SK-N-SH (cell line): ENCODE data around the gene CEP112. TPM values are rescaled to one million over a fixed set of nuclear protein-coding genes. Genes with fewer than 3 reads are reported as not detected.

ENCODE experiments used
- CTCF ChIA-PET: fragments of 300-600, 350-600 bp; formaldehyde crosslinking; extraction: SDS; loops from one replicate; lab custom pipeline; 2021; lab: Yijun Ruan, JAX
- POLR2A ChIA-PET: fragments of 350-600 bp; sonication (Branson Sonifier 250); formaldehyde crosslinking; extraction: SDS; loops from one replicate; lab custom pipeline; 2020; ENCODE audit warnings: antibody characterized with exemption, inconsistent platforms; lab: Yijun Ruan, JAX
- DNase-seq: peaks from one replicate; pipeline ENCODE4 v3.0.0; 2012
- H2AFZ ChIP-seq: fragments of 200-600 bp; sonication (generic); 2 replicates; pipeline ENCODE4 v1.8.1; 2016; ENCODE audit warnings: antibody characterized with exemption, mild to moderate bottlenecking, low read depth
- H3F3A ChIP-seq: fragments of 200-600 bp; sonication (generic); replicated peaks from 2 replicates; pipeline ENCODE3; 2016; ENCODE audit warnings: antibody characterized with exemption, mild to moderate bottlenecking; ENCODE audit not compliant: insufficient read depth
- H3K27ac ChIP-seq, 2 experiments: fragments of 200-500 bp in 1 of 2; fragments of 200-600 bp in 1 of 2; sonication (Bioruptor generic) in 1 of 2; sonication (generic), shearing (Covaris generic) in 1 of 2; 2 replicates each; pipeline versions ENCODE4 v1.5.1 to v1.6.1; 2014 to 2016; ENCODE audit warnings: low read depth in 2 of 2, inconsistent platforms in 1 of 2, low read length in 1 of 2, mild to moderate bottlenecking in 1 of 2, mixed read lengths in 1 of 2
- H3K27me3 ChIP-seq: fragments of 200-600 bp; sonication (generic), shearing (Covaris generic); 2 replicates; pipeline ENCODE4 v1.6.1; 2016; ENCODE audit warnings: mixed run types; ENCODE audit not compliant: insufficient read depth
- H3K36me3 ChIP-seq, 2 experiments: fragments of 200-500 bp in 1 of 2; fragments of 200-600 bp in 1 of 2; sonication (Bioruptor generic) in 1 of 2; sonication (generic) in 1 of 2; replicated peaks in 1 of 2; 2 replicates each; pipeline versions ENCODE3 to v1.5.1; 2014 to 2016; ENCODE audit warnings: low read length in 1 of 2, mild to moderate bottlenecking in 1 of 2; ENCODE audit not compliant: insufficient read depth in 2 of 2, control insufficient read depth in 1 of 2
- H3K4me1 ChIP-seq, 2 experiments: fragments of 200-500 bp in 1 of 2; fragments of 200-600 bp in 1 of 2; sonication (Bioruptor generic) in 1 of 2; sonication (generic), shearing (Covaris generic) in 1 of 2; 2 replicates each; pipeline versions ENCODE4 v1.5.1 to v1.6.1; 2014 to 2016; ENCODE audit warnings: low read depth in 1 of 2, low read length in 1 of 2, mixed run types in 1 of 2; ENCODE audit not compliant: insufficient read depth in 2 of 2, control insufficient read depth in 1 of 2
- H3K4me2 ChIP-seq: fragments of 200-600 bp; sonication (generic), shearing (Covaris generic); 2 replicates; pipeline ENCODE4 v1.6.1; 2017; ENCODE audit warnings: mixed run types
- H3K4me3 ChIP-seq, 2 experiments: fragments of 200-500 bp in 1 of 2; fragments of 200-600 bp in 1 of 2; sonication (Bioruptor generic) in 1 of 2; sonication (generic), shearing (Covaris generic) in 1 of 2; 2 replicates each; pipeline versions ENCODE4 v1.5.1 to v1.8.1; 2014 to 2016; ENCODE audit warnings: low read depth in 2 of 2, inconsistent platforms in 1 of 2, low read length in 1 of 2, mild to moderate bottlenecking in 1 of 2, mixed read lengths in 1 of 2, moderate library complexity in 1 of 2
- H3K79me2 ChIP-seq: fragments of 200-600 bp; sonication (generic); 2 replicates; pipeline ENCODE4 v1.8.1; 2017; ENCODE audit warnings: mild to moderate bottlenecking; ENCODE audit not compliant: insufficient read depth
- H3K9ac ChIP-seq: fragments of 200-600 bp; sonication (generic); 2 replicates; pipeline ENCODE4 v1.6.1; 2017; ENCODE audit warnings: mixed run types
- H3K9me2 ChIP-seq: fragments of 200-600 bp; sonication (generic); 2 replicates; pipeline ENCODE4 v1.6.1; 2017; ENCODE audit warnings: mixed run types
- H3K9me3 ChIP-seq: fragments of 200-600 bp; sonication (generic); 2 replicates; pipeline ENCODE4 v1.6.1; 2017; ENCODE audit warnings: mixed run types, mild to moderate bottlenecking, moderate library complexity
- H4K20me1 ChIP-seq: fragments of 200-600 bp; sonication (generic); 2 replicates; pipeline ENCODE4 v1.6.1; 2017; ENCODE audit warnings: mild to moderate bottlenecking, mixed run types; ENCODE audit not compliant: insufficient read depth
- CTCF ChIP-seq: fragments of 200-600 bp; sonication (generic); IDR thresholded peaks from 2 replicates; pipeline ENCODE4 v1.6.1; 2017; ENCODE audit warnings: antibody characterized with exemption, mild to moderate bottlenecking, moderate library complexity
- EP300 ChIP-seq, 2 experiments: IDR thresholded peaks; 2 replicates each; pipeline versions ENCODE4 v1.4.0 to v1.6.1; 2012; ENCODE audit warnings: borderline replicate concordance in 1 of 2, low read depth in 1 of 2, low read length in 1 of 2
- FOXM1 ChIP-seq: IDR thresholded peaks from 2 replicates; pipeline ENCODE4 v1.4.0; 2012; ENCODE audit warnings: low read depth, mild to moderate bottlenecking
- GABPA ChIP-seq: IDR thresholded peaks from 2 replicates; pipeline ENCODE4 v1.4.0; 2012; ENCODE audit warnings: low read depth, mild to moderate bottlenecking
- GATA2 ChIP-seq: sonication (generic); formaldehyde crosslinking; IDR thresholded peaks from 2 replicates; pipeline ENCODE4 v1.5.0; 2020; ENCODE audit warnings: mild to moderate bottlenecking, missing genetic modification reagents
- JUND ChIP-seq: IDR thresholded peaks from 2 replicates; pipeline ENCODE4 v1.4.0; 2012
- MAX ChIP-seq: IDR thresholded peaks from 2 replicates; pipeline ENCODE4 v1.4.0; 2012; ENCODE audit warnings: low read depth
- MXI1 ChIP-seq: IDR thresholded peaks from 2 replicates; pipeline ENCODE4 v1.6.1; 2012; ENCODE audit warnings: mild to moderate bottlenecking, low read depth, low read length, improper control_type of control experiment
- NFIC ChIP-seq: IDR thresholded peaks from 2 replicates; pipeline ENCODE4 v1.4.0; 2012; ENCODE audit warnings: borderline replicate concordance
- NRF1 ChIP-seq: IDR thresholded peaks from 2 replicates; pipeline ENCODE4 v1.6.1; 2012; ENCODE audit warnings: low read depth, mild to moderate bottlenecking, low read length
- PBX3 ChIP-seq: IDR thresholded peaks from 2 replicates; pipeline ENCODE4; 2012
- RAD21 ChIP-seq: IDR thresholded peaks from 2 replicates; pipeline ENCODE4 v1.6.1; 2012; ENCODE audit warnings: mild to moderate bottlenecking, low read length
- RCOR1 ChIP-seq: fragments of 150-350 bp; IDR thresholded peaks from 2 replicates; pipeline ENCODE4 v1.6.1; 2017; ENCODE audit warnings: antibody characterized with exemption, low read length
- REST ChIP-seq: IDR thresholded peaks from 2 replicates; pipeline ENCODE4 v1.6.1; 2012; ENCODE audit warnings: mild to moderate bottlenecking, low read depth, low read length, moderate library complexity
- RXRA ChIP-seq: IDR thresholded peaks from 2 replicates; pipeline ENCODE4 v1.4.0; 2012; ENCODE audit warnings: low read depth, mild to moderate bottlenecking, borderline replicate concordance
- SMC3 ChIP-seq: IDR thresholded peaks from 2 replicates; pipeline ENCODE4 v1.6.1; 2012; ENCODE audit warnings: low read depth, low read length, improper control_type of control experiment
- TCF12 ChIP-seq: IDR thresholded peaks from 2 replicates; pipeline ENCODE4 v1.4.0; 2012
- TEAD4 ChIP-seq: IDR thresholded peaks from 2 replicates; pipeline ENCODE4 v1.4.0; 2012; ENCODE audit warnings: mild to moderate bottlenecking, borderline replicate concordance; ENCODE audit not compliant: insufficient read depth
- USF1 ChIP-seq: IDR thresholded peaks from 2 replicates; pipeline ENCODE4 v1.4.0; 2012; ENCODE audit warnings: low read depth, borderline replicate concordance
- USF2 ChIP-seq: fragments of 150-350 bp; IDR thresholded peaks from 2 replicates; pipeline ENCODE4 v1.6.1; 2017; ENCODE audit warnings: antibody characterized with exemption, low read length, low read depth, borderline replicate concordance
- YY1 ChIP-seq: IDR thresholded peaks from 2 replicates; pipeline ENCODE4 v1.4.0; 2012; ENCODE audit warnings: low read depth, mild to moderate bottlenecking
- whole genome bisulfite sequencing: methylation state at CpG from one replicate; pipeline ENCODE4 v1.1.6; 2017; ENCODE audit warnings: low lambda C conversion rate; 5-methylcytosine and 5-hydroxymethylcytosine counted together
- polyA plus RNA-seq, 3 experiments: library from polyadenylated mRNA; depleted of rRNA; stranded (reverse); fragments of >200 nt; gene quantifications; 2 replicates each; pipeline ENCODE4 v1.2.3, GENCODE V29; 2012

Gene CEP112
- polyA plus RNA-seq, 1 of the 3 experiments (the other 2 are of a cell fraction): 7.9 TPM

DNA sequence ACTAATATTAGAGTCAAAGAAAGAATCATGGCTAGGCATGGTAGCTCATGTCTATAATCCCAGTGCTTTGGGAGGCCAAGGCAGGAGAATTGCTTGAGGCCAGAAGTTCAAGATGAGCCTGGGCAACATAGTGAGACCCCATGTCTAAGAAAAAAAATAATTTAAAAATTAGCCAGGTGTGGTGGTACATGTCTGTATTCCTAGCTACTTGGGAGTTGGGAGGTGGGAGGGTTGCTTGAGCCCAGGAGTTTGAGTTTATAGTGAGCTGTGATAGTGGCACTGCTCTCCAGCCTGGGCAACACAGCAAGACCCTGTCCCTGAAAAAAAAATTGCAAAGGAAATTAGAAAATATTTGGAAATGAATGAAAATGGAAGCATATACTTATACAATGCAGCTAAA is 420.2 kb downstream of the CEP112 start:
- ChIA-PET POLR2A (no interaction called here), CTCF (interaction anchor here (1.0 to 1.1 kb wide), 2 partner anchors 25 to 478 kb away, joined by 3 read pairs; no protein-coding TSS in a partner anchor)
- Histone ChIP-seq H3K9me3 (no peaks in the 10 kb centered on the region; the same call in 1 of the 2 replicates), H3K36me3 (peaks cover 0 to 7% of the 10 kb centered on the region in 2 experiments), H2AFZ (no peak overlapping the region), H3K27me3 (no peaks in the 10 kb centered on the region), H3K4me2 (no peak overlapping the region), H3K4me1 (no peaks in the 10 kb centered on the region; a peak in 2 of 4 replicates), H3K79me2 (no peaks in the 10 kb centered on the region), H3K27ac (no peak overlapping the region), H3F3A (peaks cover 4% of the 10 kb centered on the region), H3K4me3 (no peak overlapping the region), H3K9me2 (peaks cover 7% of the 10 kb centered on the region; the same call in 1 of the 2 replicates), H3K9ac (no peak overlapping the region), H4K20me1 (no peaks in the 10 kb centered on the region)
- DNase-seq: no peak
- no peak for TF ChIP-seq YY1
- TF ChIP-seq RAD21: no peak
- no peak for TF ChIP-seq USF1

DNA sequence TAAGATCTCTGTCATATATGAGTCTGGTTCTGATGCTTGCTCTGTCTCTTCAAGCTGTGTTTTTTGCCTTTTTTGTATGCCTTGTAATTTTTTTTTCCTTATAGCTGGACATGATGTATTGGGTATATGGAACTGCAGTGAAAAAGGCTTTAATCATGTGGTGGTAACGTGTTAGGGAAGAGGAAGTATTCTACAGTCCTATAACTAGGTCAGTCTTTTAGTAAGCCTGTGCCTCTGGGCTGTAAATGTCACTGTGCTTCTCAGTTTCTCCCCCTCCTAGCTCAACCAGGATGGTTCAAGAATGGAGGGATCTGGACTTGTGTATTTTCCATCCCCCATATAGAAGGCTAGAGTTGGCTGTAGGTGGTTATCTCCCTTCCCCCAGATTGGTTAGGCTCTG is 428.1 kb downstream of the CEP112 start:
- no peak for DNase-seq
- no peaks in the 10 kb centered on the region for H4K20me1 ChIP-seq
- no peaks in the 10 kb centered on the region; the same call in 1 of the 2 replicates for H3K9me3 ChIP-seq
- no peak overlapping the region for H3K27ac ChIP-seq
- no peaks in the 10 kb centered on the region for H3K4me1 ChIP-seq
- peaks cover 7% of the 10 kb centered on the region; the same call in 1 of the 2 replicates for H3K9me2 ChIP-seq
- H3K36me3 ChIP-seq: peaks cover 0 to 4% of the 10 kb centered on the region in 2 experiments
- ChIA-PET CTCF (interaction anchor here (1.1 kb wide), 1 partner anchor 24 kb away, joined by 6 read pairs; no protein-coding TSS in a partner anchor), POLR2A (no interaction called here)
- WGBS: 97% methylated on average over 1 of the region's 1 CpG
- no peak overlapping the region for H3K4me3 ChIP-seq
- no peaks in the 10 kb centered on the region for H3K79me2 ChIP-seq
- no peak overlapping the region for H3K9ac ChIP-seq
- H3F3A ChIP-seq: peaks cover 3% of the 10 kb centered on the region
- TF ChIP-seq EP300 (IDR thresholded peaks at IDR 0.05; ENCODE audit: borderline replicate concordance in 1 of 2, low read depth in 1 of 2, low read length in 1 of 2): no peak
- no peak for TF ChIP-seq SMC3
- TF ChIP-seq PBX3: no peak
- TF ChIP-seq RAD21: no peak
- TF ChIP-seq TEAD4: no peak
- no peak for TF ChIP-seq MXI1
- no peak for TF ChIP-seq USF2
- no peak for TF ChIP-seq TCF12
- no peak for TF ChIP-seq GATA2
- no peak for TF ChIP-seq YY1
- no peak for TF ChIP-seq FOXM1
- TF ChIP-seq CTCF: no peak
- no peak for TF ChIP-seq RCOR1
- no peak for TF ChIP-seq NFIC
- TF ChIP-seq JUND: no peak
- TF ChIP-seq NRF1: no peak
- TF ChIP-seq RXRA: no peak
- TF ChIP-seq REST: no peak
- no peak for TF ChIP-seq GABPA
- TF ChIP-seq MAX: no peak
- no peaks in the 10 kb centered on the region for H3K27me3 ChIP-seq
- no peak overlapping the region for H3K4me2 ChIP-seq
- H2AFZ ChIP-seq: no peak overlapping the region
